A673 (cell line): ENCODE results near the gene ICE1.

ENCODE experiments used
- EZH2 ChIP-seq: fragments of 200-600 bp; sonication (generic); IDR thresholded peaks from 2 replicates; pipeline ENCODE4 v1.6.1; 2017; ENCODE audit warnings: borderline replicate concordance, low read depth, mild to moderate bottlenecking, mixed read lengths, antibody characterized with exemption, low read length; ENCODE audit not compliant: poor library complexity, severe bottlenecking
- TF ChIP-seq, protein P1 (sequence below): fragments of 300-800, 200-600 bp; sonication (generic); conservative IDR thresholded peaks from 2 replicates; pipeline ENCODE4 v1.5.1; 2017; ENCODE audit warnings: low read depth, mild to moderate bottlenecking, antibody characterized with exemption, low read length, moderate library complexity, mixed read lengths

GRCh38 chr5:5470933-5471332 lies 48.5 kb downstream of the ICE1 start:
- TF ChIP-seq, protein P1, sequence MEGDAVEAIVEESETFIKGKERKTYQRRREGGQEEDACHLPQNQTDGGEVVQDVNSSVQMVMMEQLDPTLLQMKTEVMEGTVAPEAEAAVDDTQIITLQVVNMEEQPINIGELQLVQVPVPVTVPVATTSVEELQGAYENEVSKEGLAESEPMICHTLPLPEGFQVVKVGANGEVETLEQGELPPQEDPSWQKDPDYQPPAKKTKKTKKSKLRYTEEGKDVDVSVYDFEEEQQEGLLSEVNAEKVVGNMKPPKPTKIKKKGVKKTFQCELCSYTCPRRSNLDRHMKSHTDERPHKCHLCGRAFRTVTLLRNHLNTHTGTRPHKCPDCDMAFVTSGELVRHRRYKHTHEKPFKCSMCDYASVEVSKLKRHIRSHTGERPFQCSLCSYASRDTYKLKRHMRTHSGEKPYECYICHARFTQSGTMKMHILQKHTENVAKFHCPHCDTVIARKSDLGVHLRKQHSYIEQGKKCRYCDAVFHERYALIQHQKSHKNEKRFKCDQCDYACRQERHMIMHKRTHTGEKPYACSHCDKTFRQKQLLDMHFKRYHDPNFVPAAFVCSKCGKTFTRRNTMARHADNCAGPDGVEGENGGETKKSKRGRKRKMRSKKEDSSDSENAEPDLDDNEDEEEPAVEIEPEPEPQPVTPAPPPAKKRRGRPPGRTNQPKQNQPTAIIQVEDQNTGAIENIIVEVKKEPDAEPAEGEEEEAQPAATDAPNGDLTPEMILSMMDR = no peak
- TF ChIP-seq EZH2 = no peak
